Naive B cell (primary cell): Measurements from ENCODE around the gene ZNF787. TPM values are rescaled to one million over a fixed set of nuclear protein-coding genes. Genes with fewer than 3 reads are reported as not detected.
"Not testable (repeated sequence)": the region's sequence is repeated elsewhere in the genome, so short reads cannot be mapped to it uniquely, and the experiment has no call there.

Source experiments
- ATAC-seq, 2 donors: fragments of 150-1000 bp; cut with Tn5 transposase; 2 replicates each; pipeline ENCODE4 v1.10.0; 2021; ENCODE audit warnings: low read depth in 2 of 2, mild to moderate bottlenecking in 2 of 2, moderate library complexity in 2 of 2
- DNase-seq: peaks from one replicate; pipeline ENCODE4 v3.0.0; 2022
- H3K27ac Mint-ChIP-seq, 6 donors: one replicate each; pipeline ENCODE4 v1.8.0; 2020 to 2022; ENCODE audit warnings: mild to moderate bottlenecking in 6 of 6, mixed read lengths in 6 of 6, moderate library complexity in 5 of 6, inconsistent platforms in 2 of 6
- H3K27me3 Mint-ChIP-seq, 3 donors: one replicate each; pipeline ENCODE4 v1.8.0; 2021 to 2022; ENCODE audit warnings: mixed read lengths in 3 of 3, mild to moderate bottlenecking in 1 of 3
- H3K36me3 Mint-ChIP-seq, 2 donors: one replicate each; pipeline ENCODE4 v1.8.0; 2020 to 2022; ENCODE audit warnings: mixed read lengths in 2 of 2, inconsistent platforms in 1 of 2, mild to moderate bottlenecking in 1 of 2
- H3K4me1 Mint-ChIP-seq, 3 donors: one replicate each; pipeline ENCODE4 v1.8.0; 2020 to 2022; ENCODE audit warnings: mixed read lengths in 3 of 3, inconsistent platforms in 1 of 3, mild to moderate bottlenecking in 1 of 3, moderate library complexity in 1 of 3
- H3K4me3 Mint-ChIP-seq, 8 donors: one replicate each; pipeline ENCODE4 v1.8.0; 2020 to 2022; ENCODE audit warnings: mild to moderate bottlenecking in 8 of 8, mixed read lengths in 8 of 8, moderate library complexity in 8 of 8, inconsistent platforms in 2 of 8
- H3K9me3 Mint-ChIP-seq, 7 donors: one replicate each; pipeline ENCODE4 v1.8.0; 2020 to 2022; ENCODE audit warnings: mixed read lengths in 7 of 7, mild to moderate bottlenecking in 5 of 7, inconsistent platforms in 2 of 7, moderate library complexity in 1 of 7
- polyA plus RNA-seq, 6 donors: library from polyadenylated mRNA; unstranded; fragments of 300-500 nt; fragmentation: Illumina TruSeq; gene quantifications; one replicate each; pipeline ENCODE4 v1.2.3, GENCODE V29; 2021; ENCODE audit warnings: low read depth in 6 of 6

Gene ZNF787
- polyA plus RNA-seq, 6 donors from 2014 or later = 1.4 to 4.7 (median 2.5) TPM

- Mint-ChIP-seq H3K4me3 (peak overlapping the region in 2 of 8 donors; percentile 15 to 45), H3K36me3 (peaks cover 0 to 7% of the 10 kb centered on the region in 2 donors), H3K9me3 (no peaks in the 10 kb centered on the region), H3K27me3 (no peaks in the 10 kb centered on the region), H3K27ac (peak overlapping the region; percentile 56 to 95 (median 92)), H3K4me1 (peaks cover 37 to 51% (median 47%) of the 10 kb centered on the region in 3 donors)
- ATAC-seq (no peak), DNase-seq (no peak)
Observed at GRCh38 chr19:56104423-56104822, 16.7 kb downstream of the ZNF787 start.

GRCh38 chr19:56103027-56103614 lies 18.0 kb downstream of the ZNF787 start:
- DNase-seq (no peak), ATAC-seq (no peak)
- Mint-ChIP-seq H3K27me3 (no peaks in the 10 kb centered on the region), H3K9me3 (no peaks in the 10 kb centered on the region), H3K36me3 (peaks cover 0 to 7% of the 10 kb centered on the region in 2 donors), H3K4me3 (peak overlapping the region in 2 of 8 donors; percentile 23 to 32), H3K4me1 (peaks cover 29 to 38% (median 34%) of the 10 kb centered on the region in 3 donors), H3K27ac (peak overlapping the region; percentile 65 to 88 (median 76))

GRCh38 chr19:56101746-56102535 lies 19.2 kb downstream of the ZNF787 start:
- ATAC-seq (no peak), DNase-seq (no peak)
- Mint-ChIP-seq H3K27me3 (no peaks in the 10 kb centered on the region), H3K36me3 (peaks cover 0 to 7% of the 10 kb centered on the region in 2 donors), H3K4me1 (peaks cover 21 to 26% (median 25%) of the 10 kb centered on the region in 3 donors), H3K27ac (peak overlapping the region in 4 of 6 donors; percentile 47 to 88 (median 70)), H3K9me3 (no peaks in the 10 kb centered on the region), H3K4me3 (no peak overlapping the region)

GRCh38 chr19:56101095-56101494 lies 20.0 kb downstream of the ZNF787 start:
- ATAC-seq = no peak
- Mint-ChIP-seq H3K27me3 (no peaks in the 10 kb centered on the region), H3K36me3 (peaks cover 0 to 7% of the 10 kb centered on the region in 2 donors)

GRCh38 chr19:56099638-56100539 lies 21.2 kb downstream of the ZNF787 start:
- Mint-ChIP-seq H3K36me3 (peaks cover 0 to 7% of the 10 kb centered on the region in 2 donors), H3K27ac (peak overlapping the region in 1 of 6 donors; percentile 56), H3K27me3 (no peaks in the 10 kb centered on the region), H3K4me3 (no peak overlapping the region), H3K9me3 (no peaks in the 10 kb centered on the region), H3K4me1 (peaks cover 6 to 9% (median 8%) of the 10 kb centered on the region in 3 donors)
- DNase-seq = no peak
- no peak for ATAC-seq

More at GRCh38 chr19:56101095-56101494, 20.0 kb downstream of the ZNF787 start:
- no peak for DNase-seq
- Mint-ChIP-seq H3K27ac (peak overlapping the region in 2 of 6 donors; percentile 44 to 88), H3K4me1 (peaks cover 14 to 17% (median 17%) of the 10 kb centered on the region in 3 donors), H3K4me3 (no peak overlapping the region), H3K9me3 (no peaks in the 10 kb centered on the region)

GRCh38 chr19:56098731-56099568 lies 22.1 kb downstream of the ZNF787 start:
- no peak overlapping the region for H3K4me3 Mint-ChIP-seq
- H3K36me3 Mint-ChIP-seq = peaks cover 0 to 7% of the 10 kb centered on the region in 2 donors
- H3K9me3 Mint-ChIP-seq = no peaks in the 10 kb centered on the region
- ATAC-seq = no peak
- H3K27me3 Mint-ChIP-seq = no peaks in the 10 kb centered on the region
- peaks cover 3 to 5% (median 5%) of the 10 kb centered on the region in 3 donors for H3K4me1 Mint-ChIP-seq
- peak overlapping the region in 2 of 6 donors; percentile 69 to 83 for H3K27ac Mint-ChIP-seq
- no peak for DNase-seq

GRCh38 chr19:56098237-56098636 lies 22.9 kb downstream of the ZNF787 start:
- ATAC-seq, H3K27me3 Mint-ChIP-seq, H3K9me3 Mint-ChIP-seq, H3K27ac Mint-ChIP-seq, DNase-seq, H3K4me3 Mint-ChIP-seq, H3K4me1 Mint-ChIP-seq: not testable (repeated sequence)
- H3K36me3 Mint-ChIP-seq = peaks cover 0 to 12% of the 10 kb centered on the region in 2 donors

GRCh38 chr19:56097776-56098175 lies 23.3 kb downstream of the ZNF787 start:
- H3K4me3 Mint-ChIP-seq = no peak overlapping the region
- DNase-seq (no peak), ATAC-seq (no peak)
- peaks cover 0 to 2% (median 0%) of the 10 kb centered on the region in 7 donors for H3K9me3 Mint-ChIP-seq
- no peak overlapping the region for H3K27ac Mint-ChIP-seq
- no peaks in the 10 kb centered on the region for H3K27me3 Mint-ChIP-seq
- peaks cover 9 to 11% (median 10%) of the 10 kb centered on the region in 3 donors for H3K4me1 Mint-ChIP-seq
- peaks cover 0 to 17% of the 10 kb centered on the region in 2 donors for H3K36me3 Mint-ChIP-seq

GRCh38 chr19:56097306-56097705 lies 23.8 kb downstream of the ZNF787 start:
- H3K27me3 Mint-ChIP-seq = no peaks in the 10 kb centered on the region
- ATAC-seq = no peak
- no peak overlapping the region for H3K27ac Mint-ChIP-seq
- DNase-seq = no peak
- H3K9me3 Mint-ChIP-seq = peaks cover 0 to 4% (median 0%) of the 10 kb centered on the region in 7 donors
- H3K4me1 Mint-ChIP-seq = peaks cover 11 to 16% (median 14%) of the 10 kb centered on the region in 3 donors
- no peak overlapping the region for H3K4me3 Mint-ChIP-seq
- H3K36me3 Mint-ChIP-seq = peaks cover 0 to 20% of the 10 kb centered on the region in 2 donors

GRCh38 chr19:56096665-56097064 lies 24.4 kb downstream of the ZNF787 start:
- DNase-seq (no peak), ATAC-seq (no peak)
- no peak overlapping the region for H3K27ac Mint-ChIP-seq
- H3K4me1 Mint-ChIP-seq = peaks cover 11 to 17% (median 16%) of the 10 kb centered on the region in 3 donors
- H3K36me3 Mint-ChIP-seq = peaks cover 0 to 18% of the 10 kb centered on the region in 2 donors
- H3K9me3 Mint-ChIP-seq = peaks cover 0 to 4% (median 0%) of the 10 kb centered on the region in 7 donors
- H3K27me3 Mint-ChIP-seq = no peaks in the 10 kb centered on the region
- no peak overlapping the region for H3K4me3 Mint-ChIP-seq

GRCh38 chr19:56094449-56094848 lies 26.6 kb downstream of the ZNF787 start:
- DNase-seq (no peak), ATAC-seq (no peak)
- Mint-ChIP-seq H3K4me3 (no peak overlapping the region), H3K36me3 (peaks cover 0 to 14% of the 10 kb centered on the region in 2 donors), H3K4me1 (peaks cover 21 to 23% (median 22%) of the 10 kb centered on the region in 3 donors), H3K27me3 (no peaks in the 10 kb centered on the region), H3K27ac (peak overlapping the region in 1 of 6 donors; percentile 41), H3K9me3 (peaks cover 0 to 4% (median 0%) of the 10 kb centered on the region in 7 donors)
